CD4-positive, alpha-beta T cell treated with Interleukin-21 for 1 hour (primary cell): Measurements from ENCODE around the gene LONP2.
A peak's percentile ranks its signal among the peaks of the same experiment; 100 is the strongest.

Experiments
- DNase-seq: peaks from one replicate; pipeline ENCODE4 v3.0.0-alpha.2; 2020

LONP2 gene, protein sequence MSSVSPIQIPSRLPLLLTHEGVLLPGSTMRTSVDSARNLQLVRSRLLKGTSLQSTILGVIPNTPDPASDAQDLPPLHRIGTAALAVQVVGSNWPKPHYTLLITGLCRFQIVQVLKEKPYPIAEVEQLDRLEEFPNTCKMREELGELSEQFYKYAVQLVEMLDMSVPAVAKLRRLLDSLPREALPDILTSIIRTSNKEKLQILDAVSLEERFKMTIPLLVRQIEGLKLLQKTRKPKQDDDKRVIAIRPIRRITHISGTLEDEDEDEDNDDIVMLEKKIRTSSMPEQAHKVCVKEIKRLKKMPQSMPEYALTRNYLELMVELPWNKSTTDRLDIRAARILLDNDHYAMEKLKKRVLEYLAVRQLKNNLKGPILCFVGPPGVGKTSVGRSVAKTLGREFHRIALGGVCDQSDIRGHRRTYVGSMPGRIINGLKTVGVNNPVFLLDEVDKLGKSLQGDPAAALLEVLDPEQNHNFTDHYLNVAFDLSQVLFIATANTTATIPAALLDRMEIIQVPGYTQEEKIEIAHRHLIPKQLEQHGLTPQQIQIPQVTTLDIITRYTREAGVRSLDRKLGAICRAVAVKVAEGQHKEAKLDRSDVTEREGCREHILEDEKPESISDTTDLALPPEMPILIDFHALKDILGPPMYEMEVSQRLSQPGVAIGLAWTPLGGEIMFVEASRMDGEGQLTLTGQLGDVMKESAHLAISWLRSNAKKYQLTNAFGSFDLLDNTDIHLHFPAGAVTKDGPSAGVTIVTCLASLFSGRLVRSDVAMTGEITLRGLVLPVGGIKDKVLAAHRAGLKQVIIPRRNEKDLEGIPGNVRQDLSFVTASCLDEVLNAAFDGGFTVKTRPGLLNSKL

DNA sequence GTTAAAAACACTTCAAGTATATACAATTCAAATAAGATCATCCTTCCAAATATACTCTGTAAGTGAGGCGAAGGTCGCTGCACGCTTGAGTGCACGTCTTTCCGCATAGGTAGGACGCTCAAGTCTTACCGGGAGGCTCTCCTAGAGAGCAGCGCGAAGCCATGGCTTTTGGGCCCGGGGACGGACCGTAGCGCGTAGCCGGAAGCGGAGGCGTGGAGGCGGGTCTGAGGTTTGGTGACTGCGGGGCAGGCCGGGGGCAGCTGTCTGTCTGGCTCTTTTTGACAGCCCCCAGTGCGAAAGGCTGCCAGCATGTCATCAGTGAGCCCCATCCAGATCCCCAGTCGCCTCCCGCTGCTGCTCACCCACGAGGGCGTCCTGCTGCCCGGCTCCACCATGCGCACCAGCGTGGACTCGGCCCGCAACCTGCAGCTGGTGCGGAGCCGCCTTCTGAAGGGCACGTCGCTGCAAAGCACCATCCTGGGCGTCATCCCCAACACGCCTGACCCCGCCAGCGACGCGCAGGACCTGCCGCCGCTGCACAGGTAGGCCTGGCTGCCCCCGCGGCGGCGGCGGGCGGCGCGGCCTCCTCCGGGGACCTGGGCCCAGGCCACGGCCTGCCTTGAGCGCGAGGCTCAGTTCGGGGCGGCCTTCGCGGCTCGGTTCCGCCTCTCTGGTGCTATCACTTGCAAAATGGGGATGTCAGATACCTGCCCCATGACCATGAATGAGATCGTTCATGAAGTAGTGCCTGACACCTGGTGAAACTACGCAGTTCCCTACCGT, at the start of gene LONP2:
Gene LONP2 (plus strand): TSS at position 221 of the 783 bp plus-strand sequence. CDS start 89 bp downstream, at position 310.
- DNase-seq = peak; percentile 93

DNA sequence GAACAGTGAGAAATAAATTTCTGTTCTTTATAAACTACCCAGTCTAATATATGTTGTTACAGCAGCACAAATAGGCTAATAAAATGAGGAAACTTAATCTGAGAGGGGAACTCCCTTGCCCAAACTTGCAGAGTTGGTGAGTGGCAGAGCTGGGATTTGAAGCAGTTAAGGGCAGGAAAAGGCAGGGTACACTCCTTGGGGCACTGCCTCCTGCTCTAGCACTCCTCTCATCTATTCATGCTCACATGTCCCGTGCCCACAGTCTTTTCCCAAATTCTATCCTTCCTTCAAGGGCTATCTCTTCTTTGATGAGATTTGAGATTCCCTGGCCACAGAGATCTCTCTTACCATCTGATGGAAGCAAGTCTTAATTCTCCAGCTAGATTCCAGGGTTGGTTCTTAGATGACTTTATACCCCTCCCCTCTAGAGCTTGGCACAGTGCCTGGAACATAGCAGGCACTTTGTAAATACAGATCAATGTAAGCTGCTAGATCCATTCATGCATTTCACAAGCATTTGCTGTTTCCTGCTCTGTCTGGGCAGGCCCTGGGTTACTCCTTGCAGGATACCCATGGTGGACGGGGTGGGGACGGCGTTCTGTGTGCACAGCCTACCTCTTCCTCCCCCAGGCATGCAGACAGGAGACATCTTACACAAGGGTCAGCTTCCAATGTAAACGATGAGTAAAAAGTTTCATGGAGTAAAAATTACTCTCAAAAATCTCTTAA, 49.1 kb upstream of the LONP2 start:
- DNase-seq = no peak

DNA sequence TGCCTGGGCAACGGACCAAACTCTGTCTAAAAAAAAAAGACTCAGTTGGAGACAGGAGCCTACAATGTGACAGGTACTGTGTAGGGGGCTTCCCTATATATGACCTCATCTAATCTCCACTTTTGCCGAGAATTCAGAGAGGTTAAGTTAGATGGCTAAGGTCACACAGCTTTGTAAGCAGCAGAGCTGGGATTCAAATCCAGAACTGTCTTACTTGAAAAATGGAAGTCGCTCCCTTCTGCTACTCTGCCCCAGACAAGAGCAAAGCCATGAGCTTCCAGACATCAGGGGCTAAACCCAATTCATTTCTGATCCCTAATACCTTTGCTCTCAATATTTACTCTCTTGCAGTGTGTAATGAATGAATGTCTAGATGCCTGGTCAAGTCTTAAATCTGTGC, 46.8 kb upstream of the LONP2 start:
- DNase-seq = no peak

DNA sequence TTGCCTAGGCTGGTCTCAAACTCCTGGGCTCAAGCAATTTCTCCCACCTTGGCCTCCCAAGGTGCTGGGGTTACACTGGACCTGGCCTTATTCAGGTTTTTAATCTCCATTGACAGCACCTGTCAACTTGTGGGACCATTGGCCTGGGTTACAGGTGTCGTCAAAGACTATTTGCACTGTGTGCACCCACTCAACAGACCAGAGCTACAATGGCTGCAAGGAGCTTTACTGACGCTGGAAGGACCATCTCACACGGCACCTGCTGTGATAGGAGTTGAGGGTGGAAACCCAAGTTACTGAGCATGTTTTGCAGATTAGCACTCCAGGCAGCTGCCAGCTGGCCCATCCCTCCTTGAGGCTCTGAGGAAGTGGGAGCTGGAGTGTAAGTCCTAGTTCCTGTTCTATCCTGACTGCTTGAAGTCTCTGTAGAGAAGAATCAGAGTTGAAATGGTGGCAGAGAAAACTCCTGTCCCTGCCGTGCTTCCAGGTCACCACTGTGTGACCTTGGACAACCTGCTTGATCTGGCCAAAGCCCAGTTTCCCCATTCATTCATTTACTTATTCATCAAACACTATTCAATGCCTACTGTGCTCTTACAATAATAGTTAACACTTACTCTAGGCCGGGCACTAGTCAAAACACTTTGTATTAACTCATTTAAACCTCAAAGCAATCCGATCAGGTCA, 42.4 kb upstream of the LONP2 start:
- DNase-seq = no peak

DNA sequence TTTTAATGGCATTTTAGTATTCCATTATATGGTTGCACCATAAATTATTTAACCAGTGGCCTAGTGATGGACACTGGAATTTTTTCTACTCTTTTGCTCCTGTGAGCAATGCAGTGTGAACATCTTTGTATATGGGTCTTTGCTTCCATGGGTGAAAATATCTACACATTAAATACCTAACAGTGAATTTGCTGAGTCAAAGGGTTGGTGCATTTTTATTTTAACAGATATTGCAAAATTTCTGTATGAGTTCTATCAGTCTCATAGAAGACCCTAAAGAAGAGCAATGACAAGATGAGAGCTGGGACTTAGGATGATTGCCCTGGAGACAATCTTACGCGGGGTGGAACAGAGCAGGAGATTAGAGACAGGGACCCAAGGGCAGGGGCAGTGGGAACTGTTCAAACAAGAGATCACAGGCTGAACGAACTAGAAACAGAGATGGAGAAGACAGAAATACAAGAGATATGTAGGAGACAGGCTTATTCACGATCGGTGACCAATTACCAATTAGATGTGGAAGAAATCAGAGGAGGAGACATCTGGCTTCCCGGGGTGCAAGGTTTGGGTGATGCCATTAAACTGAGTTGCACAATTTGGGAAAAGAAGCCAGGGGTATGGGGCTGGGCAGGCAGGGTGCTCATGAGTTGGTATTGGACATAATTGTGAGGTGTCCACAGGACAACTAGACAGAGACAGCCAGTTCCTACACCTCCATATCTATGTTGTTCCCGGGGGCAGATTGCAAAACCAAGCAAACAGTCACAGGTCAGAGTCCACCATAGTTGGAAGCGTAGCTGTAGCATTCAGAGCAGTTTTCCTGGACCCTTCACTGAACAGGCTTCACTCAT, 39.9 kb upstream of the LONP2 start:
- DNase-seq = no peak

DNA sequence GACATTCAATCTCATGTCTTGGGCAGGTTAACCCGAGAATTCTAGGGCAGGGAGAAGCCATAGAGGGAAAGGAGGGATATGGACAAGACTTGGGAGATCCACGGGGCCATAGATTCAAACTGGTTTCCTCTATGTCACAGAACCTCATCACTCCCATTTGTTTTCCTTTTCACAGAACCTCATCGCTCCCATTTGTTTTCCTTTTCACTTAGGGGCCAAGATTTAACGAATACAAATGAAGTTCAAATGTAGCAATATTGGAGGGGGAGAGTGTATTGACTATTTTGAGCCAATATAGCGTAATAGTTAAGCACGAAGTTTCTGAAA, 39.3 kb upstream of the LONP2 start:
- no peak for DNase-seq

DNA sequence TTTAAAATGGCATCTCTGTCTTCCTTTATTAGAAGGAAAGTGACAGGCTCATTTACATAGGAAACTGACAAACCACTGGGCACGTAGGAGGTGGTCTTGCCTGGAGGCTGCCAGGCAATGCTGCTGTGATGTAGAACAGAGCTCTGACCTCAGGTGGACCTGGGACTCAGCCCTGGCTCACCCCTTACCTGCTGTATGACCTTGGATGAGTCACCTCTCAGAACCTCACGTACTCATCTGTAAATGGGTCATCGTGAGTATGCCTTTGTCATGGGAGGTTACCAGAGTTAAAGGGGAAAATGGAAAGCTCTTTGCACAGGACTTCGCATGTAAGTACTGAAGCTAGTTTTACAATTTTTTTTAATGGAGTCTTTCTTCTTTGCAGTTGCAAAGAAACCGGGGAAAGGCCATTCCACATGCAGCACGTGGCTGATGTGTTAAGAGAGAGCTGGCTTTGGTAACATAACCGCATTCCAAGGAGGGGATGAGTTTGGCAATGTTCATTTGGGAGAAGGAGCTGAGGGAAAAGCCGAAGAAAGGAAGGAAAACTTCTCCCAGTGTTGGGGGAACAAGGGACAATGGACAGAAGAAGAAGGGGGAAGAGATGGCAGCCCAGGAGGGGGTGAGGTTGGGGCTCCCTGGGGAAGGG, 37.4 kb upstream of the LONP2 start:
- DNase-seq = no peak

DNA sequence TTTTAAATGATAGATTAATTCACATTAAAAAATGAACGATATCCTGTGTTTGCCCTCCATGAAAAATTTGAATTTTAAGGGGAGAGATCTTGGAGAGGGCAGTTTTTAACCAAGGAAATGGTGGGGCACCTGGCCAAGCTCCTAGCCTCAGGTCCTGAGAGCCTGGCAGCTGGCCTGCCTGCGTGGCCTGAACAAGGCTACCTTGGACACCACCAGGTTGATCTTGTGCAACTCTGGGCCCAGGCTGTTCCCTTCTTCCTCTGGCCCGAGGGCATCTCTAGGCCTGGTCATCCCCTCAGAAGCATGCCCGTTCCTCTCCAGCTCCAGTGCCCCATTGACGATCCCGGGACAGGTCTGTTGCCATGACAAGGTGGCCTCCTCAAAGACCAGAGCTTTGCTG, 33.4 kb upstream of the LONP2 start:
- no peak for DNase-seq

DNA sequence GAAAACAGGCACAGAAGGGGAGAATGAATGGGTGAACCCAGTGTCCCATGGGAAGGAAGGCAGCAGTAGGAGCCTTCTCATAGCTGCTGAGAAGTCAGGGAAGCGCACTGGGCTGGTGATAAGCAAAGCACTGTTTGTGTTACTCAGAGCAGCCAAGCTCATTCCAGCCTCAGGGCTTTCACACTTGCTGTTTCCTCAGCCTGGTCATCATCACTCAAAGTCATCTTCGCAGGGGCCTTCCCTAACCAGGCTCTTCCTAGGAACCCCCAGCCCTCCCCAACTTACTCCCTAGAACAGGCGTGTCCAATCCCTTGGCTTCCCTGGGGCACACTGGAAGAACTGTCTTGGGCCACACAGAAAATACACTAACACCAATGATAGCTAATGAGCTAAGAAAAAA, 32.1 kb upstream of the LONP2 start:
- DNase-seq = no peak

DNA sequence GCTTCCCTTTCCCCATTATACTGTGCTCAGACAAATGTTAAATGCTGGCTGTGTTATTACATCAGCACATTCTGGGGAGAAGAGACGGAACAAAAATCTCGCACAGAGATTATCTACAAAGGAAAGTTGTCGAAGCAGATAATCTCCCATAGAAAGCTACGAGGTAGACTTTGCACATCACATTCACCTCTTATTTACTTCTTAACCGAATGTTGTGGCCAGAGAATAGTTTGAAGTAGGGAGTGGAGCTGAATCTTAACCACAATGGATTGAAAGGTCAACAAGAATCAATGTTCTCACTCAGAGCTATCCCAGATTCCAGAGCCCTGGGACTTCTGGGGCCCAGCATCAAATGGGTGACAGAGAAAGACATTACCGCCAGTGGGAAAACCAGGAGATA, 28.4 kb upstream of the LONP2 start:
- no peak for DNase-seq

DNA sequence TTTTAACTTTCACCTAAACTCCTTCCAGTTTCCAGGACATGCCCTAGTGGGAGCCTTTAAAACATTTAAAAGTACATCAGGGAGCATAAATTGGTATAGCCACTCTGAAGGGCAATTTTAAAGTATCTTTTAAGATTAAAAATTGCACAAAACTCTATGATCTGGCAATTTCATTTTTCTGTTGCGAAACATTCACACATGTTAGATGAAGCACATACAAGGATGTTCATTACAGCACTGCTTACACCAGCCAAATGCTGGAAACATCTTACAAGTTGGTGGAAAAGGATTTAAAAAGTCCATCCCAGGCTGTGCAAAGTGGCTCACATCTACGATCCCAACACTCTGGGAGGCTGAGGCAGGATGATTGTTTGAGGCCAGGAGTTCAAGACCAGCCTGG, 26.4 kb upstream of the LONP2 start:
- no peak for DNase-seq

DNA sequence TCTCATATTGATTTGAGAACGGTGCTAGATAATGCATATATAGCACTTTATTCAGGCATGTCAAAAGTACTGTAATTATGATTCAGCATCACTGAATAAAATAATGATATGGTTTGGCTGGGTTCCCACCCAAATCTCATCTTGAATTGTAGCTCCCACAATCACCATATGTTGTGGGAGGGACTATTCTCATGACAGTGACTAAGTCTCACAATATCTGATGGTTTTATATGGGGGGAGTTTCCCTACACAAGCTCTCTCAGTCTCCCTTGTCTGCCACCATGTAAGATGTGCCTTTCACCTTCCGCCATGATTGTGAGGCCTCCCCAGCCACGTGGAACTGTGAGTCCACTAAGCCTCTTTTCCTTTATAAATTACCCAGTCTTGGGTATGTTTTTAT, 25.6 kb upstream of the LONP2 start:
- DNase-seq = no peak

DNA sequence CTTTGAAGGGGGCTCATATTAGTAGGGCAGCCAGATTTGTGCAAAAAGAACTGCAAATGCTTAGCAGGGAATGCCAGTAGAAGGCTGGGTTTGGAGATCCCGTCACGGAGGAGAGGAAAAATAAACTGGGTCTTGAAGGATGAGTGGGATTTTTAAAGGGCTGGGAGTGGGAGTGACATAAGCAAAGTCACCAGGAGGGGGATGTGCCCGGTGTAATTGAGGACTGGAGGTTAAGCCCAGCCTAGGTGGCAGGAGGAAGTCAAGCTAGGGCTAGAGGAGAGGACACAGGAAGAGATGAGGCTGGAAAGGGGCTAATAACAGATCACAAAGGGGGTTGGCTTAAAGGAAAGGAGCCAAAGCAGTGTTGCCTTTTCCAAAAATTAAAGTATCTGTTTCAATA, 23.2 kb upstream of the LONP2 start:
- DNase-seq = no peak

DNA sequence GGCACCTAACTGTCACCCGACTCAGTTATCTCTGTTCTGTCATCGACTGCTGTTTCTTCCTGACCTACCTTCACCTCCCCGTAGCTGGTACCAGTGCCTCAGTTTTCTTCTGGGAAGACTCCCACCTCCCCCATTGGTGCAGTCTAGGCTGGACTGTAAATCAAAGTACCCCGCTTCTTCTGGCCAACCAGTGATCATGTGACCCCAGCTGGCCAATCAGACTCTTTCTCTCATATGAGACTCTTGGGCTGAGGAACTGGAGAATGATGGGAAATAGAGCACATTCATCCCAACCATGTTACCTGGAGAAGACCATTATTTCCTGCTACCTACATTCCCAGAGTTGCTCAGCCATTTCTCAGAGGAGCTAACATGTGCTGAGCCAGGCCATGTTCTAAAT, 20.6 kb upstream of the LONP2 start:
- DNase-seq = no peak

DNA sequence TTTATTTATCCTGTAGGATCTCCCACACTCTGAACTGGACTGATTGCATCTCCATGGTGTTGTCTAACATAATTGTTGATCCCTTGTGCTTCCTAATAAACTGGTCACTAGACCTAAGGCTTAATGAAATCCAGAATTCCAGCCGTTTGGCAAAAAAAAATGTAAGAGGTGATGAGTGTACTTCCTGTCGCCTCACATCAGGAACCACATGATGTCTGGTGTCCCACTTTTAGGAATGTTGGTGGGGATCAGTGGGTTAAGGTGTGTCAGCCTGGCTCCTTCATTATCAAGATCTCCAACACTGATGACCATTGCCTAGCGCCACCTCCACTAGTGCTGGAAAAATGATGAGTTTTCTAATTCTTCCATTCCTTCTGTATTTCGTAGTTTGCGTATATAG, 18.6 kb upstream of the LONP2 start:
- no peak for DNase-seq

DNA sequence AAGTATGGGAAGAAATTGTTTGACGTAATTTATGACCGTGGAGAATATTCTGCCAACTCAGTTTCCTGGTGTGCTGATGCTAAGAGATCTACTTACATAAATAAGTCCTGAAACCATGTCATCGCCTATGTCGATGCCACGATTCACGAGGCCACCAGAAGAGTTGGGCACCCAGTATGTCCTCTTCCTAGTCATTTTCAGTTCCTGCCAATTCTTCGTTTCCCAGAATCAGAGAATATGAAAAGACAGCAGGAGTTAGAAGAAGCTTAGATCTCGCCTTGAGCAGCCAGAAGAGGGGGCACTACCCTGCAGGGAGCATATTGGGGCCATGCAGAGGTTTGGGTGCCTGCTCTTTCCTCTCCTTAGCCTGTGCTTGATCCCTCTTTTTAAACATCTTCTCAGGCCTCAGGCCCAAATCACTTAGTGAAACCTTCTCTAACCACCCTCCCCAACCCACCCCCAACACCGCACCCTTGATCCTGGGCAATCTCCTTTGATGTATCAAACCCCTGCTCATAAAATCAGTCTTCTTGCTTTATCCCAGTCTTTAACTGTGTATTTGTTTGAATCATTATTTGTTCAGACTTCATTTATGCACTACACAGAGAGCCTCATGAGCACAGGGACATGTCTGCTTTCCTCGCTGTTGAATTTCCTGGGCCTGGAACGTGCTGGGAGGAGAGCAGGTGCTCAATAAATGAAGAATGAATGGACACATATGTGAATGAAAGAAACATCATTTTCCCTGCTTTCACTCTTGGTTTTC, 12.2 kb upstream of the LONP2 start:
- peak; percentile 26 for DNase-seq

DNA sequence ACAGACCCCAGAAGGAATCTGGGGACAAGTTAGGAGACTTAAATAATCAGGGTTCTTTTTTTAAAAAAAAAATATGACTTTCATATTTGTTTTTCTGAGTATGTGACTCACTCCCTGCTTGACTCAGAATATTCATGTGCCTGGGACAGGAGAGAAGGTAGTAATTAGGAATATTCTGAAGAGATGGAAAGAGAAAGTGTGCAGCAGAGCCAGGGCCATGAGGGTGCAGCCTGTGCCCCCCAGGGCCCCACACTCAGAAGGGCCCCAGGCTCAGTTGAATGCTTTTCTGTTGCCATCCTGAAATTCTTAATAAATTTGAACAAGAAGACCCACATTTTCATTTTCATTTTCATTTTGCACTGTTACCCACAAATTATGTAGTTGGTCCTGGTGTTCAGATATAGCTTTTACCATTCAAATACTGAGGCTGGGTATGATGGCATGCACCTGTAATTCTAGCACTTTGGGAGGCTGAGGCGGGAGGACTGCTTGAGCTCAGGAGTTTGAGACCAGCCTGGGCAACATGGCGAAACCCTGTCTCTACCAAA, 11.5 kb upstream of the LONP2 start:
- DNase-seq = no peak

DNA sequence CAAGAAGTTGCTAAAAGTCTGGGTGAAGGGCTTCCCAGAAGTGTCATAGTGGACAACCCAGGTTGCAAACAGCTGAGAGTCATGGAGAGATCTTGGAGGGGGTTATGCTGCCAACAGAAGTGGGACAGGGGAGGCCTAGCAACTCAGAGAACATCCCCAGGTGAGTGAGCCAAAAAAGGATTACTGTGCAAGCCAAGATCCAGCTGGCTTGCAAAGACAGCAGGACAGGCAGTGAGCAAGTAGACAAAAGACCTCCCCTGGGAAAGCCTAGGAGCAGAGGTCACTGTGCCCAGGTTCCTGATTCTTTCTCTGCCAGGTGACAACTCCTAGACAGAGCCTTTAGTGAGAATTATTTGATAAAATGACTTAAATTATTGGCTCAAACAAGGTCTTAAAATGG, 9.5 kb upstream of the LONP2 start:
- no peak for DNase-seq

DNA sequence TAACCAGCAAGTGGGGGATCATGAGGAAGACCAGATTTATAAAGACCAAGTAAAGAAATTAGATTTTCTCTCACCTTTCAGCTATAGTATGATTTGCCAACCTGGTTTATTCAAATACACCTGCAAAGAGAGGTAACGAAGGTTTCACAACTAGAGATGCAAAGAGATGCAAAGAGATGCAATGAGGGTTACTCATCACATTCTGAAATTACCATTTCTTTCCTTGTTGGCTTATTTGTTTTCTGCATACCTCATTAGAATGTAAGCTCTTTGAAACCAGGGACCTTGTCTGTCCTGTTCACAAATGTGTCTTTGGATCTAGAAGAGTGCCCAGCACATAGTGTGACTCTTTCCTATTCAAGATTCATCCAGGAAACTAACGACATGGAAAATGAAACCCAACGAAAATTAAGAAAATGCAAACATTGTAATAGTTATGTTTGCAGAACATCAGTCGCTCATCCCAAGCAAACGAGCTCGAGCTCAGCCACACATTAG, 9.0 kb upstream of the LONP2 start:
- no peak for DNase-seq
